ENCODE measurements around the gene PIK3R3. TPM values are rescaled to one million over a fixed set of nuclear protein-coding genes. Genes with fewer than 3 reads are reported as not detected.
"Not testable (repeated sequence)": the region's sequence is repeated elsewhere in the genome, so short reads cannot be mapped to it uniquely, and the experiment has no call there.

Gene PIK3R3
- total and polyA plus RNA-seq, 4 donors: 1.5 to 49.8 (median 17.1) TPM

GRCh38 chr1:46102769-46103476, 29.5 kb downstream of the PIK3R3 start:
- Histone ChIP-seq H3K4me3 (ENCODE audit: low read length in 2 of 2) (no peak overlapping the region), H3K4me1 (ENCODE audit: control insufficient read depth in 1 of 2, insufficient read depth in 2 of 2, low read length in 2 of 2) (no peaks in the 10 kb centered on the region), H3K27me3 (ENCODE audit: control insufficient read depth in 1 of 2, insufficient read depth in 2 of 2, low read length in 1 of 2) (no peaks in the 10 kb centered on the region), H3K36me3 (ENCODE audit: control insufficient read depth in 1 of 2, insufficient read depth in 2 of 2, low read length in 1 of 2) (no peaks in the 10 kb centered on the region), H3K9me3 (ENCODE audit: control insufficient read depth, low read length) (no peaks in the 10 kb centered on the region), H3K27ac (ENCODE audit: low read depth in 1 of 2, low read length in 2 of 2) (no peak overlapping the region)
- DNase-seq: no peak
- ATAC-seq (ENCODE audit: low FRiP score): no peak
- intact Hi-C loops (cut with DNase I): no loop called here
- WGBS, 2 donors: 95 to 97% methylated on average over 6 of the region's 6 CpGs

GRCh38 chr1:46099215-46099614, 33.2 kb downstream of the PIK3R3 start:
- Histone ChIP-seq H3K9me3 (ENCODE audit: control insufficient read depth, low read length) (no peaks in the 10 kb centered on the region), H3K27me3 (ENCODE audit: control insufficient read depth in 1 of 2, insufficient read depth in 2 of 2, low read length in 1 of 2) (no peaks in the 10 kb centered on the region), H3K4me3 (ENCODE audit: low read length in 2 of 2) (no peak overlapping the region), H3K27ac (ENCODE audit: low read depth in 1 of 2, low read length in 2 of 2) (no peak overlapping the region), H3K4me1 (ENCODE audit: control insufficient read depth in 1 of 2, insufficient read depth in 2 of 2, low read length in 2 of 2) (no peaks in the 10 kb centered on the region), H3K36me3 (ENCODE audit: control insufficient read depth in 1 of 2, insufficient read depth in 2 of 2, low read length in 1 of 2) (no peaks in the 10 kb centered on the region)
- no peak for ATAC-seq (ENCODE audit: low FRiP score)
- intact Hi-C loops (cut with DNase I): no loop called here
- WGBS, 2 donors: 92 to 98% methylated on average over 1 of the region's 1 CpG
- DNase-seq: no peak

- intact Hi-C loops (cut with DNase I): no loop called here
- DNase-seq (no peak), ATAC-seq (ENCODE audit: low FRiP score) (no peak)
- WGBS, 2 donors: 88 to 91% methylated on average over 3 of the region's 3 CpGs
- no peaks in the 10 kb centered on the region for H3K27me3 ChIP-seq (ENCODE audit: control insufficient read depth in 1 of 2, insufficient read depth in 2 of 2, low read length in 1 of 2)
- no peaks in the 10 kb centered on the region for H3K9me3 ChIP-seq (ENCODE audit: control insufficient read depth, low read length)
- H3K27ac ChIP-seq (ENCODE audit: low read depth in 1 of 2, low read length in 2 of 2): no peak overlapping the region
- no peaks in the 10 kb centered on the region for H3K36me3 ChIP-seq (ENCODE audit: control insufficient read depth in 1 of 2, insufficient read depth in 2 of 2, low read length in 1 of 2)
- no peaks in the 10 kb centered on the region for H3K4me1 ChIP-seq (ENCODE audit: control insufficient read depth in 1 of 2, insufficient read depth in 2 of 2, low read length in 2 of 2)
- H3K4me3 ChIP-seq (ENCODE audit: low read length in 2 of 2): no peak overlapping the region
Observed at GRCh38 chr1:46098027-46098712, 34.3 kb downstream of the PIK3R3 start.

- WGBS, 2 donors: 96 to 99% methylated on average over 1 of the region's 1 CpG
- Histone ChIP-seq H3K27me3 (ENCODE audit: control insufficient read depth in 1 of 2, insufficient read depth in 2 of 2, low read length in 1 of 2) (no peaks in the 10 kb centered on the region), H3K36me3 (ENCODE audit: control insufficient read depth in 1 of 2, insufficient read depth in 2 of 2, low read length in 1 of 2) (no peaks in the 10 kb centered on the region), H3K27ac (ENCODE audit: low read depth in 1 of 2, low read length in 2 of 2) (no peak overlapping the region), H3K4me1 (ENCODE audit: control insufficient read depth in 1 of 2, insufficient read depth in 2 of 2, low read length in 2 of 2) (no peaks in the 10 kb centered on the region), H3K4me3 (ENCODE audit: low read length in 2 of 2) (no peak overlapping the region), H3K9me3 (ENCODE audit: control insufficient read depth, low read length) (no peaks in the 10 kb centered on the region)
- no peak for DNase-seq
- no peak for ATAC-seq (ENCODE audit: low FRiP score)
- intact Hi-C loops (cut with DNase I): no loop called here
Observed at GRCh38 chr1:46097149-46097472, 35.3 kb downstream of the PIK3R3 start.

GRCh38 chr1:46096269-46097148, 35.9 kb downstream of the PIK3R3 start:
- WGBS, 2 donors: 87 to 91% methylated on average over 10 of the region's 10 CpGs

GRCh38 chr1:46095110-46095509, 37.3 kb downstream of the PIK3R3 start:
- H3K4me1 ChIP-seq (ENCODE audit: control insufficient read depth in 1 of 2, insufficient read depth in 2 of 2, low read length in 2 of 2); H3K27me3 ChIP-seq (ENCODE audit: control insufficient read depth in 1 of 2, insufficient read depth in 2 of 2, low read length in 1 of 2); intact Hi-C loops (cut with DNase I); H3K36me3 ChIP-seq (ENCODE audit: control insufficient read depth in 1 of 2, insufficient read depth in 2 of 2, low read length in 1 of 2); DNase-seq; H3K27ac ChIP-seq (ENCODE audit: low read depth in 1 of 2, low read length in 2 of 2); ATAC-seq (ENCODE audit: low FRiP score); H3K4me3 ChIP-seq (ENCODE audit: low read length in 2 of 2); H3K9me3 ChIP-seq (ENCODE audit: control insufficient read depth, low read length): not testable (repeated sequence)
- 97 to 99% methylated on average over 3 of the region's 3 CpGs for WGBS, 2 donors

More at GRCh38 chr1:46096269-46097148, 35.9 kb downstream of the PIK3R3 start:
- H3K27ac ChIP-seq (ENCODE audit: low read depth in 1 of 2, low read length in 2 of 2): no peak overlapping the region
- no peaks in the 10 kb centered on the region for H3K36me3 ChIP-seq (ENCODE audit: control insufficient read depth in 1 of 2, insufficient read depth in 2 of 2, low read length in 1 of 2)
- DNase-seq: no peak
- intact Hi-C loops (cut with DNase I): no loop called here
- no peak for ATAC-seq (ENCODE audit: low FRiP score)
- H3K4me1 ChIP-seq (ENCODE audit: control insufficient read depth in 1 of 2, insufficient read depth in 2 of 2, low read length in 2 of 2): no peaks in the 10 kb centered on the region
- no peaks in the 10 kb centered on the region for H3K9me3 ChIP-seq (ENCODE audit: control insufficient read depth, low read length)
- no peaks in the 10 kb centered on the region for H3K27me3 ChIP-seq (ENCODE audit: control insufficient read depth in 1 of 2, insufficient read depth in 2 of 2, low read length in 1 of 2)
- H3K4me3 ChIP-seq (ENCODE audit: low read length in 2 of 2): no peak overlapping the region

GRCh38 chr1:46094471-46095005, 37.9 kb downstream of the PIK3R3 start:
- intact Hi-C loops (cut with DNase I): no loop called here
- DNase-seq (no peak), ATAC-seq (ENCODE audit: low FRiP score) (no peak)
- WGBS, 2 donors: 5 to 14% methylated on average over 4 of the region's 4 CpGs
- Histone ChIP-seq H3K27ac (ENCODE audit: low read depth in 1 of 2, low read length in 2 of 2) (no peak overlapping the region), H3K27me3 (ENCODE audit: control insufficient read depth in 1 of 2, insufficient read depth in 2 of 2, low read length in 1 of 2) (no peaks in the 10 kb centered on the region), H3K4me1 (ENCODE audit: control insufficient read depth in 1 of 2, insufficient read depth in 2 of 2, low read length in 2 of 2) (no peaks in the 10 kb centered on the region), H3K9me3 (ENCODE audit: control insufficient read depth, low read length) (no peaks in the 10 kb centered on the region), H3K4me3 (ENCODE audit: low read length in 2 of 2) (no peak overlapping the region), H3K36me3 (ENCODE audit: control insufficient read depth in 1 of 2, insufficient read depth in 2 of 2, low read length in 1 of 2) (no peaks in the 10 kb centered on the region)

- H3K36me3 ChIP-seq (ENCODE audit: control insufficient read depth in 1 of 2, insufficient read depth in 2 of 2, low read length in 1 of 2); H3K27ac ChIP-seq (ENCODE audit: low read depth in 1 of 2, low read length in 2 of 2); H3K9me3 ChIP-seq (ENCODE audit: control insufficient read depth, low read length); intact Hi-C loops (cut with DNase I); ATAC-seq (ENCODE audit: low FRiP score); H3K4me1 ChIP-seq (ENCODE audit: control insufficient read depth in 1 of 2, insufficient read depth in 2 of 2, low read length in 2 of 2); DNase-seq; H3K27me3 ChIP-seq (ENCODE audit: control insufficient read depth in 1 of 2, insufficient read depth in 2 of 2, low read length in 1 of 2); H3K4me3 ChIP-seq (ENCODE audit: low read length in 2 of 2): not testable (repeated sequence)
- 88 to 96% methylated on average over 4 of the region's 4 CpGs for WGBS, 2 donors
Observed at GRCh38 chr1:46093832-46094231, 38.6 kb downstream of the PIK3R3 start.

Data from aorta (tissue), 5 donors.